ENCODE data around the gene SUPV3L1.

SUPV3L1 gene

DNA sequence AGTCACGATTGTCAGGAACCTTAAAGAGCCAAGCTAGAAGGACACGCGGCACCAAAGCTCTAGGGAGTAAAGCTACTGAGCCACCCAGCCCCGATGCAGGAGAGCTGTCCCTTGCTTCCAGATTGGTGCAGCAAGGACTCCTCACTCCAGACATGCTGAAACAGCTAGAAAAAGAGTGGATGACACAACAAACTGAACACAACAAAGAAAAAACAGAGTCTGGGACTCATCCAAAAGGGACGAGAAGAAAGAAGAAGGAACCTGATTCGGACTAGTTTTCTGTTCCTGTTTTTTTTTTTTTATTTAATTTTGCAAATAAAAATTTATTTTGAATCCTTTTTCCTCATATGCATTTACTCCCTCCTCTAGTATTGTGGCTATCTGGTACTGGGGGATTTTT is 28.7 kb downstream of the SUPV3L1 start:
- DNase-seq (ENCODE audit: low spot score), result no peak

DNA sequence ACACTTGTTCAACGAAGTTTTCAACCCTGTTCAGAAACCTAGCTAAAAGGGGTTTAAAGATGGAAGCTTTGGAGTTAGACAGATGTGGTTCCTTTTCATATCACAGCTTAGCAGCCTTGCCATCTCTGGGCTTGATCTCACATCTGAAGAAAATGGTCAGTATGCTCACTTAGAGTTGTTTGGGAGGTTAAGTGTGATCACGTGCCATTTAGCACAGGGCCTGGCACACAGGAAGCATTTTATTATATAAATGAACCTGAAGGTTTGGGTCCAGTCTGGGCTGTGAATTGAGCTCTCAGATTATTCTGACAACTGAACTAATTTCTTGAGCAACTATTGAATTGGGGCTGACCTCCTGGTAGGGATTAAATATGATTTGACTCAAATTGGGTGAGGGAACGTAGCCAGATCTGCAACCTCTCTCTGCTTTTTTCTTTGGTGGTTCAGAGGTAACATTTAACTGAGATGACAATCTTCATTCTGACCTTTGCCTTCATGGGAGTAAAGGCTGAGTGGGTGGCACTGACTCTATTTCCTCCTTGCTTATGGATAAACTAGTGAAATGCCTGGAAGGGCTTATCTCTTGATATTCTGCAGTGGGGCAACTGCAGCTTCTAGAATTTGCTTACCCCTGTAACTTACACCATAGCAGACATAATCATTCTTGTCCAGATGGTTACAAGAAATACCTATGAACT is 29.9 kb downstream of the SUPV3L1 start:
- DNase-seq (ENCODE audit: low spot score), result no peak

GRCh38 chr10:69211104-69211503 is 31.1 kb downstream of the SUPV3L1 start:
- no peak for DNase-seq (ENCODE audit: low spot score)

GRCh38 chr10:69211524-69211923 is 31.5 kb downstream of the SUPV3L1 start:
- no peak for DNase-seq (ENCODE audit: low spot score)

- DNase-seq (ENCODE audit: low spot score), result no peak
These were observed 33.7 kb downstream of the SUPV3L1 start for GRCh38 chr10:69213591-69214311.

DNA sequence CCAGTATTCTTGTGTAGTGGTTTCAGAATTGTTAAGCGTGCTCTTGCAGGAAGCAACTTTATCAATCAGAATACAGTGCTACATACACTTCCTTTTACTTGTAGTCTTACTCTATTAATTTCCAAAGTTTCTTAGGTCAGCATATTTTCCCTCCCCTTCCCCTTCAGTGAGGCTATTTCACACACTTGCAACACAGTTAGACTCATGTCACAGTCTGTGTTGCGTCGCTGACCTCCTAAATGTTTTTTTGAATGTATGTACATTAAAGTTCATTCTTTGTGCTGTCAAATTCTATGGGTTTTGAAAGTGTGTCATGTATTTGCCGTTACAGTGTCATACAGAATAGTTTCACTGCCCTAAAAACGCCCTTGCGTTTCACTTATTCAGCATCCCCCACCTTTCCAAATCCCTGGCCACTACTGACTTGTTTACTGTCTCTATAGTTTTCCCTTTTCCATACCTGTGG is 34.7 kb downstream of the SUPV3L1 start:
- DNase-seq (ENCODE audit: low spot score), result peak; percentile 18

DNA sequence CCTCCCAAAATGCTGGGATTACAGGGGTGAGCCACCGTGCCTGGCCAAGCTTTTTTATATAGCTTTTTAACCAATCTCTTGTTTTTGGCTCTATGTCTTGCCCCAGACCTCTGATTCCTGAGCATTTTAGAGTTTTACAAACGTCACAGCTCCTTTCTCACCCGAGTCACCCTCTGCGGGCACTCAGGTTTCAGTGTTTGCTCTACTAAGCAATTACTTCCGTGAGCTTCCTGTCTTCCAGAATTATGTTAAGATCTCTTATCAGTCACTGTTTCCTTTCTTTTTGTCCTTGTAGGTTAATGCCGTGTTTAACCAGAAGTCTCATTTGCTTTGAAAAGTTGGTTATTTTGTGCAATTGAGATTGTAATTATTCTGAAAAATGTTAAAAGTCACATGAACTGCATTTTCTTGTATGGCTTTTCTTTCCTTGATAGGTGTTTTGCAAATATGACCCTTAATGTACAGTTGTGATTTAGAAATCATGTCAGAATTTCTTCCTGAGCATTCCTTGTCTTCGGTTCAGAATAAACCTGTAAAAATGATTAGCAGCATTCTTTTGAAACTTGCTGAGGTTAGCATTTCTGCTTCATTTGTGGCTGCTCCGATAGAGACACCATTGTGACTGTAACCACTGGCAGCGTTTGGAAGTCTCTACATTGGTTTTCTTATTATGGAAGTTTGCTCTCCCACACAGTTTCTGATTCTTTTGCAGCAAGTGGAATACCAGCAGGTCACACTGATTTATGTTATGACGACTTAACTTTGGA is 35.6 kb downstream of the SUPV3L1 start:
- DNase-seq (ENCODE audit: low spot score), result peak; percentile 50

- DNase-seq (ENCODE audit: low spot score), result no peak
These were observed 36.6 kb downstream of the SUPV3L1 start for GRCh38 chr10:69216577-69217118.

- no peak for DNase-seq (ENCODE audit: low spot score)
These were observed 37.2 kb downstream of the SUPV3L1 start for GRCh38 chr10:69217119-69217754.

DNA sequence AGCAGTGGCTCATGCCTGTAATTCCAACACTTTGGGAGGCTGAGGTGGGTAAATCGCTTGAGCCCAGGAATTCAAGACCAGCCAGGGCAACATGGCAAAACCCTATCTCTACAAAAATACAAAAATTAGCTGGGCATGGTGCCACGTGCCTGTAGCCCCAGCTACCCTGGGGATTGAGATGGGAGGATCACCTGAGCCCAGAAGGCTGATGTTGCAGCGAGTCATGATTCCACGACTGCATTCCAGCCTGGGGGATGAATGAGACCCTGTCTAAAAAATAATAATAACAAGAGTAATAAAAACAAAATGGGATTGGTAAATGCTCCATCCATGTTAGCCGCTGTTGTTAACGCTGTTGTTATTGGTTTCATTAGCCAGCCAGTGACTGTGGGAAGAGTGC is 38.8 kb downstream of the SUPV3L1 start:
- DNase-seq (ENCODE audit: low spot score), result no peak

DNA sequence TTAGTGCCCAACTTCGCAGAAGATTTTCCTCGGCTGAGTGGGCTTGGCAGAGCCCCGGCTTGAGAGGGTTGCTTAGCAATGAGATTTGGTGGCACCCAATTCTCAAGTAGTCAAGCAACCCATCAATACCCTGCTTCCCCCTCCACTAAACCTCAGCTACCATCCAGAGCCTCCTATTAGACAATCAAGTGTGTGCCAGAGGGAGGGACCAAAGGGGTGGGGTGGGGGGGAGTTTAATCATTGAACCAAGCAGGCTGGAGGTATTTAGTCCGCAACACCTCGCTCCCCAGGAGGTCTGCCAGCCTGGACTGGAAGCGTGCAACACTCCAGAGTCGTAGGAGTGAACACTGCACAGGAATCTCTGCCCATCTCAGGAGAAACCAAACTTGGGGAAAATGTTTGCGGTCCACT is 40.0 kb downstream of the SUPV3L1 start, which contains the start of gene HKDC1:
Gene HKDC1, plus strand, starts transcription at position 292 of the 411 bp plus-strand sequence. Its CDS starts 104 bp downstream, at position 396.
- no peak for DNase-seq (ENCODE audit: low spot score)

- DNase-seq (ENCODE audit: low spot score), result no peak
These were observed 40.5 kb downstream of the SUPV3L1 start for GRCh38 chr10:69220507-69220906.

DNA sequence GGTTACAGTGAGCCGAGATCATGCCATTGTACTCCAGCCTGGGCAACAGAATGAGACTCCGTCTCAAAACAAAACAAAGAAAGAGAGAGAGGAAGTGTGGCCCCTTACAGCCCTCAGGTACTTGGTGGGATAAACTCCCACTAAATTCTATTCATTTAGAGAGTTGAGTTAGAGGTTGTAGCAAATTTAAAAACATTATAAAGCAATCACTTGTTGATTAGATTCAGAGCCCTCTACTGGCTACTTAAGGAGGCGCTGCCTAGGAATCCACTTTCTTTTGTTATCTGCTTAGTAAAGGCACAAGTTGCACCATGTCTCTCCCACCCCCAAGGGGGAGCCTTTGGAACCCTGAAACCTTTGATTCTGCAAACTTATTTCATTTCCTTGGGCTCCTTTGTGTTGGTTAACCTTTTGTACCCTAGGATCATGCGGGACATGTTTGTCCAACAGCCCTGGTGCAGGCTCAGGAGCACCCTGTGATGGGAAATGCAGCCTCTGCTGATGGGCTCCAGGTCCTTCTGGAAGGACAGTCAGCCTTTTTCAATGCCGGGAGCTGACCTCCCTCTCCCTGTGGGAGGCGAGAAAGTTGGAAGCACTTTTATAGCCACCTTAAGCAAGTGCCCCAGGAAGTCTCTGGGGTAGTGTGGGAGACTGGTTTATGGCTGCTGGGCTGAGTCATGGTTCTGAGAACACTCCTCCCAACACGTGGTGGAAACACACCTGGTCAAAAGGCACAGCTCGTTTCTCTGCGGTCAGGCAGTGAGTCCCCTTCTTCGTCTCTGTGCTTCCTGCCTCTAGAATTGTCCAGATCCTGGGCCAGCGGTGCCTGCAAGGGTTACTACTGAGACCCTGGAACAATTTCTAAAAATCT is 42.4 kb downstream of the SUPV3L1 start:
- peak; percentile 92 for DNase-seq (ENCODE audit: low spot score)

- no peak for DNase-seq (ENCODE audit: low spot score)
These were observed 43.0 kb downstream of the SUPV3L1 start for GRCh38 chr10:69223028-69223342.

DNA sequence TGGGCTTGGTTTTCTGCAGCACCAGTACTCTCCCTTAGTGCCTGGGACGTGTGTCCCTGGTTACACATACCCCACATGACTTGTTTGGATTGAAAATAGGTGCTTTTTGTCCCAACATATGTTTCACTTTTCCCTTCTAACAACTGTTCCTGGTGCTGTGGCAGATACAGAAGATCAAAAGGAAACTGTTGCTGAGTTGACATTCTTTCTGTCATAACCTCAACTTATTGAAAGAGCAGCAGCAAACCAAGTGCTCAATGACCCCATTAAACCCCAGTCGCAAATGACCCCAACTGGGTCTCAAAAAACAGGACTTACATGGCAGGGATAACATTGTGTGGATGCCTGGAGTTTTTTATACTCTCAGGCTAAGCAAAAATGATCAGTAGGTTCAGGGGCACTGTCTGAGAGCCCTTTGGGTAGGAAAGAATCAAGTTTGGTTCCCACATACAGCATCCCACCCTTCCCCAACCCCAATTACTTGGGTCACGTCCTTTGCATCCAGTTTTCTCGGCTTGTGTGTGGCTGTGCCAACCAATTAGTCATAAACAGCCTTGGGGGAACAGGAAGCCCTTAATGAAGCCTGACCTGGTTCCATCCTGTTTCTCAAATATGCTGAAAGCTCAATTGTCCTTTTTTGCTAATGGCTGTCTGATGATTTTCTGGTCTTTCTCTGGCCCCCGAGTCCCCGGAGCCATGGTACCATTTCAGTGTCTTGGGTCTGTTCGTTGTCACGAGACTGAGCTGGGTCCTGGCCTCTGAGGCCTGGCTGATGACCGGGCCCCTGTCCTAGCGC is 45.0 kb downstream of the SUPV3L1 start:
- no peak for DNase-seq (ENCODE audit: low spot score)

GRCh38 chr10:69225681-69226080 is 45.6 kb downstream of the SUPV3L1 start:
- DNase-seq (ENCODE audit: low spot score), result no peak

DNA sequence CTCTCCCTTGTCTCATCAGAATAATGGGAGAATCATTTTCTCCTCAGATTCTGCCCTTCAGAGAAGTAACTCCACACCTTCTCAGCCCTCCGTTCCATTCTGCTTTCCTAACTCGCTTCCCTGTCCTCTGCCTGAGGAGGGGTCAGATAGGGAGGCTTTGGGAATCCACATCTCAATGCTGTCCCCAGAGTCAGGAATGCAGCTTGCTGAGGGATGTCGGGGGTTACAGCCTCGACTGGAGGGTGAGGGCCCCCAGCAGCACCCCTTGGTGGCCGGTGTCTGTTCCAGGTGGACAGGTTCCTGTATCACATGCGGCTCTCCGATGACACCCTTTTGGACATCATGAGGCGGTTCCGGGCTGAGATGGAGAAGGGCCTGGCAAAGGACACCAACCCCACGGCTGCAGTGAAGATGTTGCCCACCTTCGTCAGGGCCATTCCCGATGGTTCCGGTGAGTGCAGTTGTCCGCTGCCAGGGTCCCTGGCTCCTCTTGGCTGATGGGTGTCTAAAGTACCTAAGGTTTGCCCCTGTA is 47.0 kb downstream of the SUPV3L1 start:
- DNase-seq (ENCODE audit: low spot score), result no peak

- no peak for DNase-seq (ENCODE audit: low spot score)
These were observed 48.1 kb downstream of the SUPV3L1 start for GRCh38 chr10:69228151-69228550.

DNA sequence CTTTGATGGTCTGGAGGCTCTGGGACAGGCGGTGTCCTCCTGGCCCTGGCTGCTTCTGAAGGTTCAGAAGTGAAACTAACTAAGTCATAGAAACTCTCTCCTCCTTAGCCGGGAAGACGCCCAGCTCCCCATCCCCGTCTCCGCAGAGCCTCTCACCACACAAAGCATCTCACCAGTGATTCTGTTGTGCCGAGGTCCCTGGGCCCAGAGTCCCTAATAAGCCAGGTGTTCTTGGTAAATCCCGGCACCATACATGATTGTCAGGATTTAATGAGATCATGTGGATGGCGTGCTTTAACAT is 49.5 kb downstream of the SUPV3L1 start:
- DNase-seq (ENCODE audit: low spot score), result no peak

DNA sequence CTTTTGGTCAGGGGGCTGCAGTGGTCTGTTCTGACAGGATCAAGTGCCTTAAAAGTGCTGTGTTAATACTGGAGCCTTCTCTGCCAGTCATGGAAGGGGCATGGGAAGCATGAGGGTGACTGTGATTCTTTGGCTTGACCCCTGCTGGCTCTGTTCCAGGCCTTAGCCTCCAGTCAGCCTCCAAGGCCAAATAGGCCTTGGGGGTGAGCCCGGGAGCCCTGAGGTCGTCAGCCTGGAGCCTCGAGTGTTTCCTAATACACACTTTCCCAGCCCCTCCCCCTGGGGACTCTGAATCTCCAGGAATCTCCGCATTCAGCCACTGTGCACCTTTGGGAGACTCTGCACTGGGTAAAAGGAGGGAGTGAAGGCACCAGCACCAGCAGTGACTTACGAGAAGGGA is 50.1 kb downstream of the SUPV3L1 start:
- no peak for DNase-seq (ENCODE audit: low spot score)
